ENCODE results near the gene ITGB1BP1.
"Not testable (repeated sequence)": the region's sequence is repeated elsewhere in the genome, so short reads cannot be mapped to it uniquely, and the experiment has no call there.

ITGB1BP1 gene

GRCh38 chr2:9400268-9401058, 22.9 kb downstream of the ITGB1BP1 start:
- DNase-seq (ENCODE audit: low read depth): no peak

- DNase-seq (ENCODE audit: low read depth): no peak
Measured at GRCh38 chr2:9398881-9399780, 24.2 kb downstream of the ITGB1BP1 start.

- DNase-seq (ENCODE audit: low read depth): not testable (repeated sequence)
Measured at GRCh38 chr2:9398251-9398650, 25.1 kb downstream of the ITGB1BP1 start.

- no peak for DNase-seq (ENCODE audit: low read depth)
Measured at GRCh38 chr2:9397201-9397600, 26.1 kb downstream of the ITGB1BP1 start.

- DNase-seq (ENCODE audit: low read depth): no peak
Measured at GRCh38 chr2:9394816-9395215, 28.5 kb downstream of the ITGB1BP1 start.

GRCh38 chr2:9392898-9393765, 30.2 kb downstream of the ITGB1BP1 start:
- no peak for DNase-seq (ENCODE audit: low read depth)

GRCh38 chr2:9391961-9392720, 31.2 kb downstream of the ITGB1BP1 start:
- no peak for DNase-seq (ENCODE audit: low read depth)

GRCh38 chr2:9390991-9391390, 32.3 kb downstream of the ITGB1BP1 start:
- no peak for DNase-seq (ENCODE audit: low read depth)

- no peak for DNase-seq (ENCODE audit: low read depth)
Measured at GRCh38 chr2:9390151-9390850, 33.0 kb downstream of the ITGB1BP1 start.

- DNase-seq (ENCODE audit: low read depth): no peak
Measured at GRCh38 chr2:9388950-9389911, 34.1 kb downstream of the ITGB1BP1 start.

GRCh38 chr2:9388199-9388681, 35.1 kb downstream of the ITGB1BP1 start:
- DNase-seq (ENCODE audit: low read depth): no peak

GRCh38 chr2:9385841-9386240, 37.5 kb downstream of the ITGB1BP1 start:
- no peak for DNase-seq (ENCODE audit: low read depth)

GRCh38 chr2:9384521-9384920, 38.8 kb downstream of the ITGB1BP1 start:
- no peak for DNase-seq (ENCODE audit: low read depth)

- no peak for DNase-seq (ENCODE audit: low read depth)
Measured at GRCh38 chr2:9382604-9383235, 40.6 kb downstream of the ITGB1BP1 start.

- DNase-seq (ENCODE audit: low read depth): no peak
Measured at GRCh38 chr2:9380702-9381628, 42.4 kb downstream of the ITGB1BP1 start.

GRCh38 chr2:9379391-9379755, 44.0 kb downstream of the ITGB1BP1 start:
- DNase-seq (ENCODE audit: low read depth): no peak

GRCh38 chr2:9378433-9379390, 44.6 kb downstream of the ITGB1BP1 start:
- no peak for DNase-seq (ENCODE audit: low read depth)

All from T-helper 22 cell (primary cell).